Measurements from ENCODE around the gene HAUS5. TPM values are rescaled to one million over a fixed set of nuclear protein-coding genes. Genes with fewer than 3 reads are reported as not detected.
A peak's percentile ranks its signal among the peaks of the same experiment; 100 is the strongest.

The HAUS5 gene, protein sequence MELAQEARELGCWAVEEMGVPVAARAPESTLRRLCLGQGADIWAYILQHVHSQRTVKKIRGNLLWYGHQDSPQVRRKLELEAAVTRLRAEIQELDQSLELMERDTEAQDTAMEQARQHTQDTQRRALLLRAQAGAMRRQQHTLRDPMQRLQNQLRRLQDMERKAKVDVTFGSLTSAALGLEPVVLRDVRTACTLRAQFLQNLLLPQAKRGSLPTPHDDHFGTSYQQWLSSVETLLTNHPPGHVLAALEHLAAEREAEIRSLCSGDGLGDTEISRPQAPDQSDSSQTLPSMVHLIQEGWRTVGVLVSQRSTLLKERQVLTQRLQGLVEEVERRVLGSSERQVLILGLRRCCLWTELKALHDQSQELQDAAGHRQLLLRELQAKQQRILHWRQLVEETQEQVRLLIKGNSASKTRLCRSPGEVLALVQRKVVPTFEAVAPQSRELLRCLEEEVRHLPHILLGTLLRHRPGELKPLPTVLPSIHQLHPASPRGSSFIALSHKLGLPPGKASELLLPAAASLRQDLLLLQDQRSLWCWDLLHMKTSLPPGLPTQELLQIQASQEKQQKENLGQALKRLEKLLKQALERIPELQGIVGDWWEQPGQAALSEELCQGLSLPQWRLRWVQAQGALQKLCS
- 10 to 100 TPM; 17.5 to 26.4 (median 21.6) TPM for total RNA-seq
- total RNA-seq (2013) = 14.1 TPM

DNA sequence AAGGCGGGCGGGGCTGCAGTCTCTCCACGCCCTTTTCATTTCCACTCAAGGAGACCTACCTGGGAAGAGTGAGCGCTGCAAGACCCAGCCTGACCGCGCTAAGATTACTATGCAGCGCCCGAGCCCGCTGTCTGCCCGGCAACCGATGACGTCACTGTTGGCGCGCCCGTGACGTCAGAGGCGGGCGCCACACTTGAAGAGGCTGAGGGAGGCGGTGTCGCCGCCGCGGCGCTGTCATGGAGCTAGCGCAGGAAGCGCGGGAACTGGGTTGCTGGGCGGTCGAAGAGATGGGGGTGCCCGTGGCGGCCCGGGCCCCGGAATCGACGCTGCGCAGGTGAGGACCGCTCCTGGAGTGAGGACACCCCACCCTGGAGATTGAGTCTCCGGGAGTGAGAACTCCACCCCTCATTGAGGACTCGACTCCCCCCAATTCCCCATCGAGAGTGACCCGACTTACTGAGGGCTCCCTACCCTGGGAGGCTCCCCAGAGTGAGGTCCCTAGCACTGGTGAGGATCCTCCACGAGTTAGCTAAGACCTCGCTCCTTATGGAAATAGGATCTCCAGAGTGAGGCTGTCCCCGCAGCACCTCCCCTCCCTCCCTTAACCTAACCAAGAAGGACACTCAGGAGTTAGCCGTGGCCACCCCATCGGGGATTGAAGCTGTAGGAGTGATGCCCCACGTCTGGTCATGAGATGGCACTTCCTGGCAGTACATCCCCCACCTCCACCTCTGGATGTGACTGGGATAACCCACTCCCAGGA, at the start of gene HAUS5:
HAUS5 (plus strand) TSS at position 177 of the 763 bp plus-strand sequence; CDS start at position 237, 60 bp downstream.
- intact Hi-C loops (cut with micrococcal nuclease) = loop anchor here (1.0 kb wide), 2 partner anchors 16 to 32 kb away; no protein-coding TSS in a partner anchor
- no peaks in the 10 kb centered on the region for H3K9me3 Mint-ChIP-seq
- under 1% methylated on average over 47 of the region's 47 CpGs for WGBS (ENCODE audit: insufficient coverage)
- Histone ChIP-seq H3K9me3 (ENCODE audit: control insufficient read depth, insufficient read depth, low read length) (no peaks in the 10 kb centered on the region), H3K27ac (ENCODE audit: low read length) (peak within 1 kb of the TSS; percentile 69), H3K36me3 (ENCODE audit: control insufficient read depth, insufficient read depth, low read length) (peaks cover 9% of the 10 kb centered on the region), H3K4me1 (ENCODE audit: control insufficient read depth, insufficient read depth, low read length) (peaks cover 32% of the 10 kb centered on the region), H3K27me3 (ENCODE audit: control insufficient read depth, insufficient read depth, low read length) (no peaks in the 10 kb centered on the region), H3K4me3 (ENCODE audit: low read length) (peak within 1 kb of the TSS; percentile 68)
- H3K27ac Mint-ChIP-seq = peak within 1 kb of the TSS; percentile 84 to 93
- DNase-seq (peak; percentile 97 to 98), ATAC-seq (peak; percentile 94 to 97 (median 96))
- H3K27me3 Mint-ChIP-seq (ENCODE audit: low read depth in 2 of 2) = no peaks in the 10 kb centered on the region
- TF ChIP-seq, protein P1, sequence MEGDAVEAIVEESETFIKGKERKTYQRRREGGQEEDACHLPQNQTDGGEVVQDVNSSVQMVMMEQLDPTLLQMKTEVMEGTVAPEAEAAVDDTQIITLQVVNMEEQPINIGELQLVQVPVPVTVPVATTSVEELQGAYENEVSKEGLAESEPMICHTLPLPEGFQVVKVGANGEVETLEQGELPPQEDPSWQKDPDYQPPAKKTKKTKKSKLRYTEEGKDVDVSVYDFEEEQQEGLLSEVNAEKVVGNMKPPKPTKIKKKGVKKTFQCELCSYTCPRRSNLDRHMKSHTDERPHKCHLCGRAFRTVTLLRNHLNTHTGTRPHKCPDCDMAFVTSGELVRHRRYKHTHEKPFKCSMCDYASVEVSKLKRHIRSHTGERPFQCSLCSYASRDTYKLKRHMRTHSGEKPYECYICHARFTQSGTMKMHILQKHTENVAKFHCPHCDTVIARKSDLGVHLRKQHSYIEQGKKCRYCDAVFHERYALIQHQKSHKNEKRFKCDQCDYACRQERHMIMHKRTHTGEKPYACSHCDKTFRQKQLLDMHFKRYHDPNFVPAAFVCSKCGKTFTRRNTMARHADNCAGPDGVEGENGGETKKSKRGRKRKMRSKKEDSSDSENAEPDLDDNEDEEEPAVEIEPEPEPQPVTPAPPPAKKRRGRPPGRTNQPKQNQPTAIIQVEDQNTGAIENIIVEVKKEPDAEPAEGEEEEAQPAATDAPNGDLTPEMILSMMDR (IDR thresholded peaks at IDR 0.05) = no peak
- H3K4me1 Mint-ChIP-seq = peaks cover 10 to 14% of the 10 kb centered on the region in 2 donors
- peak within 1 kb of the TSS; percentile 93 for H3K4me3 Mint-ChIP-seq
- no peaks in the 10 kb centered on the region for H3K36me3 Mint-ChIP-seq

- Mint-ChIP-seq H3K4me3 (no peak overlapping the region), H3K27ac (no peak overlapping the region), H3K27me3 (ENCODE audit: low read depth in 2 of 2) (peaks cover 14 to 44% of the 10 kb centered on the region in 2 donors), H3K4me1 (peaks cover 0 to 9% of the 10 kb centered on the region in 2 donors), H3K9me3 (no peaks in the 10 kb centered on the region), H3K36me3 (no peaks in the 10 kb centered on the region)
- WGBS (ENCODE audit: insufficient coverage) = 80% methylated on average over 2 of the region's 2 CpGs
- H3K27ac ChIP-seq (ENCODE audit: low read length) = no peak overlapping the region
- intact Hi-C loops (cut with micrococcal nuclease) = no loop called here
- no peak overlapping the region for H3K4me3 ChIP-seq (ENCODE audit: low read length)
- DNase-seq (no peak), ATAC-seq (no peak)
- H3K4me1 ChIP-seq (ENCODE audit: control insufficient read depth, insufficient read depth, low read length) = peaks cover 14% of the 10 kb centered on the region
- H3K36me3 ChIP-seq (ENCODE audit: control insufficient read depth, insufficient read depth, low read length) = no peaks in the 10 kb centered on the region
- H3K27me3 ChIP-seq (ENCODE audit: control insufficient read depth, insufficient read depth, low read length) = peaks cover 14% of the 10 kb centered on the region
- H3K9me3 ChIP-seq (ENCODE audit: control insufficient read depth, insufficient read depth, low read length) = no peaks in the 10 kb centered on the region
- TF ChIP-seq, protein P1 (IDR thresholded peaks at IDR 0.05) = no peak
Measured at GRCh38 chr19:35562776-35563175, 49.8 kb upstream of the HAUS5 start.

DNA sequence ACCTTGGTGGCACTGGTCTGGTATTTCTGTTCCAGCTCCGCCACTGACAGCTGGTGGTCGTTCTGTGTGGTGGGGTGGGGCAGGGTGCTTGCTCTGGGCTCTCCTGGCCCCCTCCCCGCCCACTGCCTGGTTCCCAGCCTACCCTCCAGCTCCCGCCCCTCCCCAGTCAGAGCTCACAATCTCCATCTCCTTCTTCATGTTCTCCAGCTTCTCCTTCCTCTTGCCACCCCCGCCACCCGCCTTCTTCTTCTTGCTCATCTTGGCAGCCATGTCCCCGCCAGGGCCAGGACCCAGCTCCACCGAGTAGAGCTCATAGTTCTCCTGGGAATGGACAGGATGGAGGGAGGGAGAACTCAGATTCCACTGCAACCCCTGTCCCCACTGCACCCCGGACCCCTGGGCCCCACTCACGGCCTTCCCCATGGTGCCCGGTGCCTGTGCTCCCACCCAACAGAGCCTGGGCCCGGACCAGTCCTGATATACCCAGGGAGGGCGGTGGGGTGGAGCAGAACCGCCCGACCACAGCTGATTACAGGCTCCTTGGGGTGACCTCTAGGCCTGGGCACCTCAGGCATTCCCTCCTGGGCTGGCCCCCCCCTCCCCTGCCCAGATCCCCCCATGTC, 49.2 kb upstream of the HAUS5 start, which contains the start of gene ATP4A:
ATP4A (minus strand) TSS at position 452 of the 623 bp plus-strand sequence; CDS start at position 423, 29 bp downstream.
- no peak for DNase-seq
- Mint-ChIP-seq H3K36me3 (no peaks in the 10 kb centered on the region), H3K9me3 (no peaks in the 10 kb centered on the region), H3K27ac (no peak within 1 kb of the TSS), H3K4me3 (no peak within 1 kb of the TSS), H3K4me1 (peaks cover 0 to 5% of the 10 kb centered on the region in 2 donors), H3K27me3 (ENCODE audit: low read depth in 2 of 2) (peaks cover 14 to 41% of the 10 kb centered on the region in 2 donors)
- no peak for ATAC-seq
- Histone ChIP-seq H3K9me3 (ENCODE audit: control insufficient read depth, insufficient read depth, low read length) (no peaks in the 10 kb centered on the region), H3K4me3 (ENCODE audit: low read length) (no peak within 1 kb of the TSS), H3K36me3 (ENCODE audit: control insufficient read depth, insufficient read depth, low read length) (no peaks in the 10 kb centered on the region), H3K27ac (ENCODE audit: low read length) (no peak within 1 kb of the TSS), H3K27me3 (ENCODE audit: control insufficient read depth, insufficient read depth, low read length) (peaks cover 11% of the 10 kb centered on the region), H3K4me1 (ENCODE audit: control insufficient read depth, insufficient read depth, low read length) (peaks cover 9% of the 10 kb centered on the region)
- intact Hi-C loops (cut with micrococcal nuclease) = no loop called here
- 64% methylated on average over 10 of the region's 15 CpGs for WGBS (ENCODE audit: insufficient coverage)
- TF ChIP-seq, protein P1 (IDR thresholded peaks at IDR 0.05) = no peak
